SK-N-SH treated with all-trans-retinoic acid at 6 μM for 48 hours (cell line): ENCODE measurements around the gene PRKCZ.
A peak's percentile ranks its signal among the peaks of the same experiment; 100 is the strongest.

Experiments used
- ATAC-seq: fragments of 200-7000 bp; cut with Tn5 transposase; 3 replicates; pipeline ENCODE4 v1.9.1; 2020; ENCODE audit warnings: mild to moderate bottlenecking, moderate library complexity
- ARNTL ChIP-seq: fragments of 450-650 bp; formaldehyde crosslinking; IDR thresholded peaks from 2 replicates; pipeline ENCODE4 v1.5.0; 2020; ENCODE audit warnings: low read depth, mild to moderate bottlenecking, moderate library complexity, borderline replicate concordance
- BACH2 ChIP-seq: fragments of 250-450 bp; sonication (Bioruptor Pico); IDR thresholded peaks from 2 replicates; pipeline ENCODE4 v1.9.0; 2021; ENCODE audit warnings: mild to moderate bottlenecking, borderline replicate concordance
- CREB5 ChIP-seq: fragments of 250-450 bp; sonication (Bioruptor Pico); IDR thresholded peaks from 2 replicates; pipeline ENCODE4 v1.5.1; 2020; ENCODE audit warnings: low read depth, mild to moderate bottlenecking, moderate library complexity
- CSDC2 ChIP-seq: fragments of 250-450 bp; sonication (Bioruptor Pico); IDR thresholded peaks from 2 replicates; pipeline ENCODE4 v1.5.0; 2020; ENCODE audit warnings: mild to moderate bottlenecking, moderate library complexity
- CSRNP3 ChIP-seq: fragments of 250-450 bp; sonication (Bioruptor Pico); IDR thresholded peaks from 2 replicates; pipeline ENCODE4 v1.5.1; 2021; ENCODE audit warnings: mild to moderate bottlenecking, moderate library complexity
- ESRRG ChIP-seq: fragments of 250-450 bp; sonication (Bioruptor Pico); IDR thresholded peaks from 2 replicates; pipeline ENCODE4 v1.6.1; 2021; ENCODE audit warnings: mild to moderate bottlenecking
- ISL1 ChIP-seq: fragments of 250-450 bp; sonication (Bioruptor Pico); IDR thresholded peaks from 2 replicates; pipeline ENCODE4 v2.1.2; 2022; ENCODE audit warnings: mild to moderate bottlenecking, moderate library complexity
- OSR1 ChIP-seq: fragments of 250-450 bp; sonication (Bioruptor Pico); IDR thresholded peaks from 2 replicates; pipeline ENCODE4 v1.8.0; 2022; ENCODE audit warnings: moderate library complexity, mild to moderate bottlenecking, inconsistent platforms
- PATZ1 ChIP-seq: fragments of 250-450 bp; sonication (Bioruptor Pico); IDR thresholded peaks from 2 replicates; pipeline ENCODE4 v1.8.0; 2020; ENCODE audit warnings: mild to moderate bottlenecking, moderate library complexity, borderline replicate concordance
- POU6F1 ChIP-seq: fragments of 250-450 bp; sonication (Bioruptor Pico); IDR thresholded peaks from 2 replicates; pipeline ENCODE4 v1.8.0; 2021; ENCODE audit warnings: low read depth, mild to moderate bottlenecking, moderate library complexity, borderline replicate concordance
- PPARA ChIP-seq: fragments of 250-450 bp; sonication (Bioruptor Pico); IDR thresholded peaks from 2 replicates; pipeline ENCODE4 v1.5.0; 2020; ENCODE audit warnings: mild to moderate bottlenecking, borderline replicate concordance
- RARB ChIP-seq: fragments of 250-450 bp; sonication (Bioruptor Pico); IDR thresholded peaks from 2 replicates; pipeline ENCODE4 v1.8.0; 2021; ENCODE audit warnings: mild to moderate bottlenecking, moderate library complexity
- SNAI2 ChIP-seq: fragments of 250-450 bp; sonication (Bioruptor Pico); IDR thresholded peaks from 2 replicates; pipeline ENCODE4 v1.5.0; 2020; ENCODE audit warnings: mild to moderate bottlenecking, moderate library complexity
- TCF4 ChIP-seq: fragments of 250-450 bp; sonication (Bioruptor Pico); IDR thresholded peaks from 2 replicates; pipeline ENCODE4 v1.8.0; 2021; ENCODE audit warnings: mild to moderate bottlenecking, moderate library complexity, borderline replicate concordance
- TOX ChIP-seq: fragments of 250-450 bp; sonication (Bioruptor Pico); IDR thresholded peaks from 2 replicates; pipeline ENCODE4 v1.8.0; 2021; ENCODE audit warnings: mild to moderate bottlenecking, moderate library complexity, borderline replicate concordance
- TSHZ2 ChIP-seq: fragments of 250-450 bp; sonication (Bioruptor Pico); IDR thresholded peaks from 2 replicates; pipeline ENCODE4 v1.5.0; 2020; ENCODE audit warnings: mild to moderate bottlenecking, moderate library complexity
- ZC3H10 ChIP-seq: fragments of 250-450 bp; sonication (Bioruptor Pico); IDR thresholded peaks from 2 replicates; pipeline ENCODE4 v1.5.1; 2021; ENCODE audit warnings: mild to moderate bottlenecking, moderate library complexity
- ZFP3 ChIP-seq: fragments of 250-450 bp; sonication (Bioruptor Pico); IDR thresholded peaks from 2 replicates; pipeline ENCODE4 v1.5.0; 2020; ENCODE audit warnings: mild to moderate bottlenecking, moderate library complexity
- ZFP30 ChIP-seq: fragments of 450-650 bp; formaldehyde crosslinking; IDR thresholded peaks from 2 replicates; pipeline ENCODE4 v1.5.0; 2022; ENCODE audit warnings: mild to moderate bottlenecking, moderate library complexity
- ZNF565 ChIP-seq: fragments of 450-650 bp; formaldehyde crosslinking; conservative IDR thresholded peaks from 2 replicates; pipeline ENCODE4 v1.5.0; 2020; ENCODE audit warnings: low read depth, mild to moderate bottlenecking, moderate library complexity
- ZNF8 ChIP-seq: fragments of 450-650 bp; formaldehyde crosslinking; IDR thresholded peaks from 2 replicates; pipeline ENCODE4 v1.5.0; 2020; ENCODE audit warnings: mild to moderate bottlenecking, moderate library complexity

The PRKCZ gene

GRCh38 chr1:2187619-2188018, 137.4 kb downstream of the PRKCZ start (continued):
- TF ChIP-seq TOX (no peak), SNAI2 (CRISPR knock-in tag) (no peak), RARB (CRISPR knock-in tag) (no peak), ESRRG (CRISPR knock-in tag) (no peak)
- TF ChIP-seq, all 23 proteins: peak for 0

GRCh38 chr1:2188336-2188735, 138.1 kb downstream of the PRKCZ start:
- TF ChIP-seq ZFP30 (CRISPR knock-in tag) = no peak
- no peak for ATAC-seq

- TF ChIP-seq TSHZ2 (no peak), ZNF8 (CRISPR knock-in tag) (no peak), ISL1 (no peak), ZNF565 (no peak), CSDC2 (CRISPR knock-in tag) (no peak), BACH2 (CRISPR knock-in tag) (no peak)
- ATAC-seq = peak; percentile 92
Measured at GRCh38 chr1:2189459-2190425, 139.5 kb downstream of the PRKCZ start.

GRCh38 chr1:2190491-2190976, 140.3 kb downstream of the PRKCZ start:
- ATAC-seq = no peak
- TF ChIP-seq PATZ1 (no peak), OSR1 (CRISPR knock-in tag) (no peak), ZC3H10 (CRISPR knock-in tag) (no peak), TSHZ2 (no peak), CSRNP3 (CRISPR knock-in tag) (no peak), CREB5 (CRISPR knock-in tag) (no peak), TOX (no peak), ISL1 (no peak), ZNF8 (CRISPR knock-in tag) (no peak), CSDC2 (CRISPR knock-in tag) (no peak), POU6F1 (CRISPR knock-in tag) (no peak), TCF4 (CRISPR knock-in tag) (no peak), ZNF565 (no peak), ZFP30 (CRISPR knock-in tag) (no peak), ARNTL (CRISPR knock-in tag) (no peak), SNAI2 (CRISPR knock-in tag) (no peak), PPARA (CRISPR knock-in tag) (no peak), ESRRG (CRISPR knock-in tag) (no peak), ZFP3 (CRISPR knock-in tag) (no peak)
